Kidney (tissue), 14 donors: ENCODE data around the gene AP2B1. TPM values are rescaled to one million over a fixed set of nuclear protein-coding genes. Genes with fewer than 3 reads are reported as not detected.
A peak's percentile ranks its signal among the peaks of the same experiment; 100 is the strongest.

Experiments used
- DNase-seq, 5 donors: peaks; one replicate each; pipeline ENCODE4 v3.0.0-alpha.2; 2013 to 2020
- FAIRE-seq: peaks from 2 replicates; lab custom pipeline; 2012; peaks lifted over from hg19 to GRCh38; lab: Jason Lieb, UNC
- H3K27ac ChIP-seq, 2 donors: one replicate each; pipeline ENCODE4 v1.7.0; 2013; ENCODE audit warnings: low read depth in 2 of 2, low read length in 2 of 2, inconsistent platforms in 1 of 2
- H3K27me3 ChIP-seq: one replicate; pipeline ENCODE4 v1.7.1; 2013; ENCODE audit warnings: low read length, inconsistent platforms; ENCODE audit not compliant: control insufficient read depth, insufficient read depth
- H3K36me3 ChIP-seq, 3 donors: one replicate each; pipeline versions ENCODE4 v1.7.0 to v1.7.1; 2013; ENCODE audit warnings: low read length in 3 of 3, control low read depth in 1 of 3, inconsistent platforms in 1 of 3; ENCODE audit not compliant: insufficient read depth in 3 of 3, control insufficient read depth in 2 of 3
- H3K4me1 ChIP-seq, 3 donors: one replicate each; pipeline versions ENCODE4 v1.7.0 to v1.7.1; 2013; ENCODE audit warnings: low read length in 3 of 3, inconsistent platforms in 1 of 3, low read depth in 1 of 3; ENCODE audit not compliant: control insufficient read depth in 2 of 3, insufficient read depth in 2 of 3
- H3K4me3 ChIP-seq, 3 donors: one replicate each; pipeline versions ENCODE4 v1.7.0 to v1.8.1; 2013; ENCODE audit warnings: low read length in 3 of 3, control low read depth in 1 of 3, inconsistent platforms in 1 of 3
- H3K9ac ChIP-seq, 3 donors: one replicate each; pipeline versions ENCODE4 v1.7.0 to v1.7.1; 2013; ENCODE audit warnings: low read length in 3 of 3, control low read depth in 1 of 3, inconsistent platforms in 1 of 3
- H3K9me3 ChIP-seq, 3 donors: one replicate each; pipeline versions ENCODE4 v1.7.0 to v1.7.1; 2013; ENCODE audit warnings: low read length in 3 of 3, control low read depth in 1 of 3, inconsistent platforms in 1 of 3; ENCODE audit not compliant: control insufficient read depth in 2 of 3, insufficient read depth in 1 of 3
- intact Hi-C: fragments of 100-400 bp; cut with DNase I; formaldehyde crosslinking; loops from one replicate; pipeline ENCODE4 v1.11.1; 2022
- polyA plus RNA-seq: library from polyadenylated mRNA; stranded (reverse); fragments of 350-450 nt; fragmentation: Illumina TruSeq; extraction: RNeasy Lipid Tissue Mini Kit (QIAGEN cat#74804); gene quantifications from one replicate; pipeline ENCODE4 v1.2.3, GENCODE V29; 2014; ENCODE audit warnings: low read depth, low replicate concordance; ENCODE audit not compliant: insufficient read depth
- total RNA-seq: library from RNA; stranded (reverse); fragmentation: NEBNext Ultra II Directional; extraction: Animal tissue kit (Norgen Biotek cat#: 25700); gene quantifications from one replicate; pipeline ENCODE4 v1.2.1, GENCODE V29; 2021
- TF ChIP-seq, protein P1 (sequence below): IDR thresholded peaks from 3 replicates; pipeline ENCODE4 v1.5.1; 2012; ENCODE audit warnings: mild to moderate bottlenecking, moderate library complexity, borderline replicate concordance; ENCODE audit not compliant: insufficient read depth; ENCODE audit errors: extremely low read depth
- donor health status: control.
- donor health status: control.
- donor health status: control.
- donor health status: control.
- donor health status: control.
- donor health status: DM: yes; HTN: yes; CAD: no.
- donor health status: Normal renal cell carcinoma (clear cell type).

AP2B1 gene
- total and polyA plus RNA-seq, 2 donors from 2014 or later, result 74.0 to 242 TPM

- H3K27ac ChIP-seq, result no peak overlapping the region
- no peaks in the 10 kb centered on the region for H3K9me3 ChIP-seq
- intact Hi-C loops, result loop anchor here (10.0 kb wide), 1 partner anchor 132 kb away; no protein-coding TSS in a partner anchor
- H3K27me3 ChIP-seq, result no peaks in the 10 kb centered on the region
- H3K4me1 ChIP-seq, result peaks cover 0 to 7% (median 0%) of the 10 kb centered on the region in 3 donors
- H3K36me3 ChIP-seq, result peaks cover 0 to 17% (median 5%) of the 10 kb centered on the region in 3 donors
- H3K9ac ChIP-seq, result no peak overlapping the region
- DNase-seq (peak in 3 of 5 donors; percentile 45 to 79 (median 63)), FAIRE-seq (peak; percentile 88)
- TF ChIP-seq, protein P1, sequence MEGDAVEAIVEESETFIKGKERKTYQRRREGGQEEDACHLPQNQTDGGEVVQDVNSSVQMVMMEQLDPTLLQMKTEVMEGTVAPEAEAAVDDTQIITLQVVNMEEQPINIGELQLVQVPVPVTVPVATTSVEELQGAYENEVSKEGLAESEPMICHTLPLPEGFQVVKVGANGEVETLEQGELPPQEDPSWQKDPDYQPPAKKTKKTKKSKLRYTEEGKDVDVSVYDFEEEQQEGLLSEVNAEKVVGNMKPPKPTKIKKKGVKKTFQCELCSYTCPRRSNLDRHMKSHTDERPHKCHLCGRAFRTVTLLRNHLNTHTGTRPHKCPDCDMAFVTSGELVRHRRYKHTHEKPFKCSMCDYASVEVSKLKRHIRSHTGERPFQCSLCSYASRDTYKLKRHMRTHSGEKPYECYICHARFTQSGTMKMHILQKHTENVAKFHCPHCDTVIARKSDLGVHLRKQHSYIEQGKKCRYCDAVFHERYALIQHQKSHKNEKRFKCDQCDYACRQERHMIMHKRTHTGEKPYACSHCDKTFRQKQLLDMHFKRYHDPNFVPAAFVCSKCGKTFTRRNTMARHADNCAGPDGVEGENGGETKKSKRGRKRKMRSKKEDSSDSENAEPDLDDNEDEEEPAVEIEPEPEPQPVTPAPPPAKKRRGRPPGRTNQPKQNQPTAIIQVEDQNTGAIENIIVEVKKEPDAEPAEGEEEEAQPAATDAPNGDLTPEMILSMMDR, result peak; percentile 37
- H3K4me3 ChIP-seq, result no peak overlapping the region
These were observed 25.9 kb downstream of the AP2B1 start for GRCh38 chr17:35612924-35613521.

DNA sequence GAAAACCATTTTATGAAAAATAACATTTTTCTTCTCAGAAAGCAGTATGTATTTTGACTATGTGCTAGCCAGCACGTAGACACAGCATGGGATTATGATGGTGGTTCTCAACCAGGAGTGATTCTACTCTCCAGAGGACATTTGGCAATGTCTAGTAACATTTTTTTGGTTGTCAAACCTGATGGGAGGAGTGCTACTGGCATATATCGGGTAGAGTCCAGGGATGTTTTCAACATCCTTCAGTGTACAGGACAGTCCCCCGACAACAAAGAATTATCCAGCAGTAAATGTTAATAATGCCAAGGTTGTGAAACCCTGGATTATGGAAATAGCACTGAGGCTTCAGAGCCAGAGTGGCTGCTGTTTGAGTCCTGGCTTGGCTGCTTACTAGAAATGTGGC is 27.7 kb downstream of the AP2B1 start:
- intact Hi-C loops, result loop anchor here (10.0 kb wide), 1 partner anchor 130 kb away; no protein-coding TSS in a partner anchor
- TF ChIP-seq, protein P1, result no peak
- no peak overlapping the region for H3K27ac ChIP-seq
- H3K9me3 ChIP-seq, result no peaks in the 10 kb centered on the region
- H3K27me3 ChIP-seq, result no peaks in the 10 kb centered on the region
- peaks cover 0 to 16% (median 0%) of the 10 kb centered on the region in 3 donors for H3K4me1 ChIP-seq
- H3K36me3 ChIP-seq, result peaks cover 0 to 9% (median 0%) of the 10 kb centered on the region in 3 donors
- FAIRE-seq (no peak), DNase-seq (no peak)
- H3K9ac ChIP-seq, result no peak overlapping the region
- H3K4me3 ChIP-seq, result no peak overlapping the region

- TF ChIP-seq, protein P1, result no peak
- Histone ChIP-seq H3K4me3 (no peak overlapping the region), H3K9ac (no peak overlapping the region), H3K27me3 (no peaks in the 10 kb centered on the region), H3K36me3 (peaks cover 0 to 9% (median 0%) of the 10 kb centered on the region in 3 donors), H3K9me3 (no peaks in the 10 kb centered on the region), H3K4me1 (peaks cover 0 to 16% (median 0%) of the 10 kb centered on the region in 3 donors), H3K27ac (no peak overlapping the region)
- DNase-seq (no peak), FAIRE-seq (no peak)
- intact Hi-C loops, result loop anchor here (10.0 kb wide), 1 partner anchor 128 kb away; no protein-coding TSS in a partner anchor
These were observed 29.4 kb downstream of the AP2B1 start for GRCh38 chr17:35616536-35616935.
